ENCODE results near the gene CHST9. TPM values are rescaled to one million over a fixed set of nuclear protein-coding genes. Genes with fewer than 3 reads are reported as not detected.
"Not testable (repeated sequence)": the region's sequence is repeated elsewhere in the genome, so short reads cannot be mapped to it uniquely, and the experiment has no call there.

CHST9 gene
- total RNA-seq, 1 donor from 2014 or later: not detected

- no peak for DNase-seq (ENCODE audit: low read depth in 2 of 2)
Measured at GRCh38 chr18:26931659-26932058, 253.4 kb downstream of the CHST9 start.

- no peak for DNase-seq (ENCODE audit: low read depth in 2 of 2)
Measured at GRCh38 chr18:26930630-26931029, 254.5 kb downstream of the CHST9 start.

- DNase-seq (ENCODE audit: low read depth in 2 of 2): no peak
Measured at GRCh38 chr18:26928670-26929313, 256.3 kb downstream of the CHST9 start.

- DNase-seq (ENCODE audit: low read depth in 2 of 2): not testable (repeated sequence)
Measured at GRCh38 chr18:26927822-26928221, 257.3 kb downstream of the CHST9 start.

GRCh38 chr18:26926066-26926675 lies 258.9 kb downstream of the CHST9 start:
- DNase-seq (ENCODE audit: low read depth in 2 of 2): no peak

- no peak for DNase-seq (ENCODE audit: low read depth in 2 of 2)
Measured at GRCh38 chr18:26925313-26925712, 259.8 kb downstream of the CHST9 start.

GRCh38 chr18:26922313-26922712 lies 262.8 kb downstream of the CHST9 start:
- DNase-seq (ENCODE audit: low read depth in 2 of 2): no peak

GRCh38 chr18:26920644-26921043 lies 264.5 kb downstream of the CHST9 start:
- DNase-seq (ENCODE audit: low read depth in 2 of 2): no peak

GRCh38 chr18:26919627-26920026 lies 265.5 kb downstream of the CHST9 start:
- no peak for DNase-seq (ENCODE audit: low read depth in 2 of 2)

- DNase-seq (ENCODE audit: low read depth in 2 of 2): no peak
Measured at GRCh38 chr18:26919201-26919600, 265.9 kb downstream of the CHST9 start.

GRCh38 chr18:26911840-26912239 lies 273.3 kb downstream of the CHST9 start:
- no peak for DNase-seq (ENCODE audit: low read depth in 2 of 2)

- no peak for DNase-seq (ENCODE audit: low read depth in 2 of 2)
Measured at GRCh38 chr18:26909599-26910290, 275.4 kb downstream of the CHST9 start.

GRCh38 chr18:26908906-26909305 lies 276.2 kb downstream of the CHST9 start:
- DNase-seq (ENCODE audit: low read depth in 2 of 2): no peak

GRCh38 chr18:26902291-26902690 lies 282.8 kb downstream of the CHST9 start:
- DNase-seq (ENCODE audit: low read depth in 2 of 2): no peak

- DNase-seq (ENCODE audit: low read depth in 2 of 2): no peak
Measured at GRCh38 chr18:26901020-26901419, 284.1 kb downstream of the CHST9 start.

- DNase-seq (ENCODE audit: low read depth in 2 of 2): no peak
Measured at GRCh38 chr18:26894426-26894825, 290.7 kb downstream of the CHST9 start.

GRCh38 chr18:26893996-26894395 lies 291.1 kb downstream of the CHST9 start:
- DNase-seq (ENCODE audit: low read depth in 2 of 2): no peak

- no peak for DNase-seq (ENCODE audit: low read depth in 2 of 2)
Measured at GRCh38 chr18:26888259-26888658, 296.8 kb downstream of the CHST9 start.

- DNase-seq (ENCODE audit: low read depth in 2 of 2): no peak
Measured at GRCh38 chr18:26875040-26875654, 310.0 kb downstream of the CHST9 start.

- DNase-seq (ENCODE audit: low read depth in 2 of 2): no peak
Measured at GRCh38 chr18:26874283-26874682, 310.8 kb downstream of the CHST9 start.

GRCh38 chr18:26869640-26870039 lies 315.5 kb downstream of the CHST9 start:
- no peak for DNase-seq (ENCODE audit: low read depth in 2 of 2)

- no peak for DNase-seq (ENCODE audit: low read depth in 2 of 2)
Measured at GRCh38 chr18:26868968-26869586, 316.0 kb downstream of the CHST9 start.
